CD4-positive, alpha-beta T cell (primary cell): ENCODE data around the gene EFNB2. TPM values are rescaled to one million over a fixed set of nuclear protein-coding genes. Genes with fewer than 3 reads are reported as not detected.

Source experiments
- ATAC-seq: fragments of 200-7000 bp; cut with Tn5 transposase; one replicate; pipeline ENCODE4 v1.10.0; 2022; ENCODE audit warnings: mild to moderate bottlenecking; ENCODE audit not compliant: poor library complexity
- CTCF ChIA-PET: fragments of 350-600 bp; sonication (Branson Sonifier 250); formaldehyde crosslinking; loops from one replicate; lab custom pipeline; 2021; ENCODE audit warnings: antibody characterized with exemption, inconsistent platforms; lab: Charles Lee
- POLR2A ChIA-PET: fragments of 350-600 bp; sonication (Branson Sonifier 250); formaldehyde crosslinking; loops from one replicate; lab custom pipeline; 2021; ENCODE audit warnings: antibody characterized with exemption, inconsistent platforms; lab: Charles Lee
- DNase-seq, 14 experiments: peaks; one replicate each; pipeline ENCODE4 v3.0.0-alpha.2; 2013 to 2020; ENCODE audit warnings: mixed read lengths in 2 of 14
- H3K27ac ChIP-seq, 2 donors: one replicate each; pipeline versions ENCODE4 v1.5.1 to v1.7.0; 2013; ENCODE audit warnings: low read length in 2 of 2, low read depth in 1 of 2, mild to moderate bottlenecking in 1 of 2
- H3K27me3 ChIP-seq, 2 experiments: 1 replicate in 1 of 2; 2 replicates in 1 of 2; pipeline versions ENCODE4 v1.6.1 to v1.7.0; 2013; ENCODE audit warnings: low read length in 2 of 2, control low read depth in 1 of 2, mild to moderate bottlenecking in 1 of 2, moderate library complexity in 1 of 2; ENCODE audit not compliant: insufficient read depth in 2 of 2, control insufficient read depth in 1 of 2
- H3K36me3 ChIP-seq: one replicate; pipeline ENCODE4 v1.6.1; 2013; ENCODE audit warnings: low read length, control low read depth; ENCODE audit not compliant: insufficient read depth
- H3K4me1 ChIP-seq: one replicate; pipeline ENCODE4 v1.6.1; 2013; ENCODE audit warnings: low read length, control low read depth; ENCODE audit not compliant: insufficient read depth
- H3K4me3 ChIP-seq: one replicate; pipeline ENCODE4 v1.5.1; 2013; ENCODE audit warnings: mild to moderate bottlenecking, low read length, moderate library complexity
- H3K9me3 ChIP-seq, 2 experiments: 1 replicate in 1 of 2; 2 replicates in 1 of 2; pipeline versions ENCODE4 v1.6.1 to v1.7.0; 2013; ENCODE audit warnings: low read length in 2 of 2, mild to moderate bottlenecking in 2 of 2, control low read depth in 1 of 2, moderate library complexity in 1 of 2; ENCODE audit not compliant: control insufficient read depth in 1 of 2, insufficient read depth in 1 of 2
- H3K27ac Mint-ChIP-seq: one replicate; pipeline ENCODE4 v1.8.0; 2020; ENCODE audit warnings: mixed read lengths
- H3K27me3 Mint-ChIP-seq: one replicate; pipeline ENCODE4 v1.8.0; 2021; ENCODE audit warnings: mixed read lengths
- H3K36me3 Mint-ChIP-seq: one replicate; pipeline ENCODE4 v1.8.0; 2021; ENCODE audit warnings: low read depth, mixed read lengths
- H3K4me1 Mint-ChIP-seq: one replicate; pipeline ENCODE4 v1.8.0; 2021; ENCODE audit warnings: low read depth, mixed read lengths
- H3K4me3 Mint-ChIP-seq: one replicate; pipeline ENCODE4 v1.8.0; 2020; ENCODE audit warnings: mild to moderate bottlenecking, mixed read lengths
- H3K9me3 Mint-ChIP-seq: one replicate; pipeline ENCODE4 v1.8.0; 2020; ENCODE audit warnings: mixed read lengths
- intact Hi-C, 2 experiments: fragments of 100-400 bp; cut with DNase I in 1 of 2; cut with micrococcal nuclease in 1 of 2; formaldehyde crosslinking; loops; one replicate each; pipeline versions ENCODE4 v1.15.1 to v1.9.0; 2023 to 2025; cut with DNase I, micrococcal nuclease
- total RNA-seq, 174 experiments: library from RNA in 2 of 174; stranded (reverse) in 2 of 174; gene quantifications; one replicate each; pipeline ENCODE4 v1.2.3 and lab custom pipeline; 2021 to 2026
- TF ChIP-seq, protein P1 (sequence below): fragments of 200-600 bp; IDR thresholded peaks from one replicate; pipeline ENCODE4 v1.8.0; 2022; ENCODE audit warnings: antibody characterized with exemption, mild to moderate bottlenecking

EFNB2 gene
- total RNA-seq, 2 experiments from 2014 or later, result 0.20 to 0.36 TPM

DNA sequence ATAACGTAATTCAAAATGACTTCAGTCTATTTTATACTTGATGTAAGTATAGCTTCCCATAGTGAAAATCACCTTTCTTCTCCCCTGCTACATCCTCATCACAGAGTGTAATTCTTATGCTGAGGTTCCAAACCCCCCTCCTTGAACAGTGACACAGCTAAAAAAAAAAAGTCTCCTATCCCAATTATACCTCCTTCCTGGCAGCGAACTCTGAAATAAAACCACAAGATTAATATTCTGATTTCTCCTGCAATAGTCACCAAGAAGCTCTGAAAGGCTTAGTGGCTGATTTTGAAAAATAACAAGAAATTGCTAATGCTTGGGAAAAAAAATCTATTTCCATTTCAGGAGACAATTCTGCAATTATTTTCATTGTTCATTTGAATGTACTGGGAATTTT is 36.3 kb downstream of the EFNB2 start:
- Histone ChIP-seq H3K36me3 (no peaks in the 10 kb centered on the region), H3K27me3 (peaks cover 4 to 25% of the 10 kb centered on the region in 2 experiments), H3K4me3 (no peak overlapping the region), H3K9me3 (no peaks in the 10 kb centered on the region), H3K27ac (no peak overlapping the region), H3K4me1 (no peaks in the 10 kb centered on the region)
- DNase-seq, result no peak
- Mint-ChIP-seq H3K4me3 (no peak overlapping the region), H3K4me1 (no peaks in the 10 kb centered on the region), H3K36me3 (no peaks in the 10 kb centered on the region), H3K9me3 (no peaks in the 10 kb centered on the region), H3K27me3 (peaks cover 61% of the 10 kb centered on the region), H3K27ac (no peak overlapping the region)
- ChIA-PET CTCF (no interaction called here), POLR2A (no interaction called here)
- intact Hi-C loops, result no loop called here
- ATAC-seq, result no peak
- TF ChIP-seq, protein P1, sequence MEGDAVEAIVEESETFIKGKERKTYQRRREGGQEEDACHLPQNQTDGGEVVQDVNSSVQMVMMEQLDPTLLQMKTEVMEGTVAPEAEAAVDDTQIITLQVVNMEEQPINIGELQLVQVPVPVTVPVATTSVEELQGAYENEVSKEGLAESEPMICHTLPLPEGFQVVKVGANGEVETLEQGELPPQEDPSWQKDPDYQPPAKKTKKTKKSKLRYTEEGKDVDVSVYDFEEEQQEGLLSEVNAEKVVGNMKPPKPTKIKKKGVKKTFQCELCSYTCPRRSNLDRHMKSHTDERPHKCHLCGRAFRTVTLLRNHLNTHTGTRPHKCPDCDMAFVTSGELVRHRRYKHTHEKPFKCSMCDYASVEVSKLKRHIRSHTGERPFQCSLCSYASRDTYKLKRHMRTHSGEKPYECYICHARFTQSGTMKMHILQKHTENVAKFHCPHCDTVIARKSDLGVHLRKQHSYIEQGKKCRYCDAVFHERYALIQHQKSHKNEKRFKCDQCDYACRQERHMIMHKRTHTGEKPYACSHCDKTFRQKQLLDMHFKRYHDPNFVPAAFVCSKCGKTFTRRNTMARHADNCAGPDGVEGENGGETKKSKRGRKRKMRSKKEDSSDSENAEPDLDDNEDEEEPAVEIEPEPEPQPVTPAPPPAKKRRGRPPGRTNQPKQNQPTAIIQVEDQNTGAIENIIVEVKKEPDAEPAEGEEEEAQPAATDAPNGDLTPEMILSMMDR, result no peak

DNA sequence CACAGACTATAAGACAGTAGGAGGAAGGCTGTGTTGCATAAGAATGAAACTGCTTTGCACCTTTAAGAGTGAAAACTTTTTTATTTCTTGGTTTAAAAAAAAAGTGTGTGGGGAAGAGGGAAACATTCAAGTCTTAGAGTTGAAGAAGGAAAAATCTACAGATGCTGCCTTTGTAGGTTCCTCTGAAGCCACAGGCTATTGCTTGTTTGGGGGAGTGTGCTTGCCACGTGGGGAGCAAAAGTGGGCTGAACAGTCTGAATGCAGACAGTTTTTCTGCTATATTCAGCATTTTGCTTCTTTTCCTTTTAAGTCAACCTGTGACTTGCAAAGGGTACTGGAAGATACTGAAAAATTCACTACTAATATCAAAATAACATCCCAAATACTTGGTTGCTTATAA is 36.9 kb downstream of the EFNB2 start:
- H3K27me3 Mint-ChIP-seq, result peaks cover 66% of the 10 kb centered on the region
- ChIA-PET POLR2A (no interaction called here), CTCF (no interaction called here)
- no peaks in the 10 kb centered on the region for H3K9me3 Mint-ChIP-seq
- Histone ChIP-seq H3K4me3 (no peak overlapping the region), H3K27me3 (peaks cover 4 to 22% of the 10 kb centered on the region in 2 experiments), H3K4me1 (peaks cover 2% of the 10 kb centered on the region), H3K27ac (no peak overlapping the region), H3K36me3 (no peaks in the 10 kb centered on the region), H3K9me3 (no peaks in the 10 kb centered on the region)
- ATAC-seq (no peak), DNase-seq (no peak)
- intact Hi-C loops, result no loop called here
- H3K4me3 Mint-ChIP-seq, result no peak overlapping the region
- TF ChIP-seq, protein P1, result no peak
- no peak overlapping the region for H3K27ac Mint-ChIP-seq
- H3K36me3 Mint-ChIP-seq, result no peaks in the 10 kb centered on the region
- peaks cover 5% of the 10 kb centered on the region for H3K4me1 Mint-ChIP-seq

DNA sequence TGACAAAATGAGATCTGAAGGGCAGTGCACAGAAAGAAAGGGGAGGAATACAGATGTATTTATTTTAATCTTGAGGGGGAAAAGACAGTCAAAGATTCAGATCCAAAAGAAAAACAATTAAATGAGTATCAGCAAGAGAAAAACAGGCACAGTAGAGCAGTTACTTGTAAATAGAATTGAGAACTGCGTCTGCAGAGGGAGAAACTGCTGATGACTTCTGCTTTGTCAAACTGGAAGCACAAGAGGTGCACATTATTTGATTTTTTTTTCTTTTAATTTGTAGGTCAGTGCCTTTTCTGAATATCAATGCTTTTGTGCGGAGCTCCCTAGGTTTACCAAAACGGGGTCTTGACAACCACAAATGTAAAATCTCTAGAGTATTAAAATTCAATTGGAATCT is 37.3 kb downstream of the EFNB2 start:
- Histone ChIP-seq H3K4me3 (no peak overlapping the region), H3K36me3 (no peaks in the 10 kb centered on the region), H3K27ac (no peak overlapping the region), H3K27me3 (peaks cover 4 to 27% of the 10 kb centered on the region in 2 experiments), H3K9me3 (peaks cover 0 to 1% of the 10 kb centered on the region in 2 experiments), H3K4me1 (peaks cover 6% of the 10 kb centered on the region)
- Mint-ChIP-seq H3K4me1 (peaks cover 8% of the 10 kb centered on the region), H3K36me3 (no peaks in the 10 kb centered on the region), H3K4me3 (no peak overlapping the region), H3K27ac (no peak overlapping the region), H3K27me3 (peaks cover 70% of the 10 kb centered on the region), H3K9me3 (no peaks in the 10 kb centered on the region)
- ChIA-PET CTCF (no interaction called here), POLR2A (no interaction called here)
- intact Hi-C loops, result no loop called here
- no peak for DNase-seq
- ATAC-seq, result no peak
- TF ChIP-seq, protein P1, result no peak
